Hepatic stellate cell (primary cell): Measurements from ENCODE around the gene LPA.

Experiments used
- DNase-seq: peaks from one replicate; pipeline ENCODE4 v3.0.0; 2011; ENCODE audit warnings: low spot score

LPA gene

DNA sequence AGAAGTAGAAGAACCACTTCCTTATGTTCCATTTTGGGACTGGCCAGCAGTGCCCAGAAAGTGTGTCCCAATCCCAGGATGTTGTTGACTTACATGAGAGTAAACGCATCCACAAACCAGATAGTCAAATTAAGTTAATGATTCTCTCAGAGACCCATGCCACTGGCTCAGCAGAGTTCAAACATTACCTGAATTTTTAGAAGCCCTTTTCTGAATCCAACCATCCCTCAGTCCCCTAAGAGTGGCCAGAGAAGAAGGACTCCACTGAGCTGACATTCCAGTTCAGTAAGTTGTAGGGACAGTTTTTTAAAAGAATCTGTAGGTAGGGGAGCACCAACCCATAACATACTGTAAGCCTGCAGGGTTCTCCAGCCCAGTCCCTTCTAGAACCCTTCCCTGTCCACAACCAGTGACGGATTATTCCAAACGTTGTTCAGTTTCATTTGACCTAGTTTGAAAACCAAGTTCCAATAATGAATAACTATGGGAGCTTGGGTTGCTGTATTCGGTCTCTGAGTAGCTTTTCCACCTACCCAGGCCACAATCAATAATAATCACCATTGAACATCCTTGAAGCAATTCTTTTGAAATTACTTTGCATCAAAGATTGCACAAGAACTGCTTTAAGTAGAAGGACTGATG lies 153.0 kb downstream of the LPA start:
- no peak for DNase-seq

DNA sequence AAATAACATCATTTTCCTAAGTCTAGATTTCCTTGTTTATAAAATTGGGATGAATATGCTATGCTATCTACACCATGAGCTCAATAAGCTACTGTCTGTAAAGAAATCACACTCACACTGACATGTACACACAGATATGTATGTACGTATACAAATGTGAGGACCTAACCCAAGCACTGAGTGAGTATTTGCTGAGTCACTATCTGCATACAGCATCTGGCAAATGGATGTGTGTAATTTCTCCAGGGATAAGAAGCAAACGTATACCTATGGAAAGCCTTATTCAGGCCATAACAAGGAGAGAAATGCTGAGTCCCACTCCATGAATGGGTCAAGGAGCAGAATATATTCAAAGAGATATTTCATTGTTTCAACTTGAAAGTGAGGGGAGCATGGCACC lies 153.9 kb downstream of the LPA start:
- DNase-seq, result no peak

DNA sequence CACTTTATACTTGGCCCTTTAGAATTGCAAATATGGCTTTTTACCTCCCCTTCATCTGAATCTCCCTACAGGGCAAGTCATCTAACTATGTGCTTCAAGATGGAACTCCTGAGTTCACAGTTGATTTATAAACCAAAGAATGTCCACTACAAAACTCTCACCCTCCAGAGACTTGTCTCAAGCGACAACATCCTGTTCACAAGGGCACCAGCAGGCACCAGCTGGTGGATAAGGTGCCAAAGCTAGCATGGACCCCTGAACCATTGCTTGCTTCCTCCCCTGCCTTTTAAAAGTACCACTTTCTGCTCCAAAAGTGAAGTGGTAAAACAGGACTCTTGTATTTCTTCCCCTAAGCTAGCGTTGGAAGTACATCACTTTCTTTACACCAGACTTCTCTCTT lies 154.5 kb downstream of the LPA start:
- DNase-seq, result no peak

DNA sequence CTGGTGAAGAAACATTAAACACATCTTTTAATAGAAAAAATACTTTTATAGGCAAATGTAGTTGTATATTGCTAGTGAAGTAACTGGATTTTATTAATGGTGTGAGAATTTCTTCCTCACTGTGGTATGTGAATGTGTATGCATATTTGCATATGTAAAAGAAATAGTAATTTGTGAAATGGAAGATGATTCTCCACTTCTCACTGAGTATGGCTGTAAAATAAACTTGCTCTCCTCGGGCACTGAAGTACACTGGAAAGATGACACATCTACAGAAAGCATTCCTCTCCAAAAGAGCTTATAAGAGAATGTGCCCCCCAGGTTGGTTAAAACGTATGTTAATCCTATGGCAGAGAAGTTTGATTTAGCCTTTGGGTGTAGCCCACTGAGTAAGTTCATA lies 155.5 kb downstream of the LPA start:
- DNase-seq, result no peak

DNA sequence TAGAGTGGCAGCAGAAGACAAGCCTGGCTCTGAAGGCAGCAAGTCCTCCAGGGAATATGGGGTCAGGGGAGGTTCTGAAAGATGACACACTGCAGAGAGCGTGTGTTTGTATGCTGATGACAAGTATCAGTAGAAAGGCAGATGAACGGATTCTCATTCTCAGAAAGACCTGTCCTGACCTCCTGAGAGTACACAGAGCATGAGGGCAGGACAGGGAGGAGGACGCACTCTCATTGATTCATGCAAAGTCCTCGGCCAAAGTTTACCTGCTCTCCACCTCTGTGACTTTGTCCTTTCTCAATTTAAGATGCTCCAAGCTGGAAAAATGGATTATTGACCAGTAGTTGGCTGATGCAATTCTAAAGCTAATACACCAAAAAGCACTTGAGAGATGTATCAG lies 156.7 kb downstream of the LPA start:
- DNase-seq, result no peak

DNA sequence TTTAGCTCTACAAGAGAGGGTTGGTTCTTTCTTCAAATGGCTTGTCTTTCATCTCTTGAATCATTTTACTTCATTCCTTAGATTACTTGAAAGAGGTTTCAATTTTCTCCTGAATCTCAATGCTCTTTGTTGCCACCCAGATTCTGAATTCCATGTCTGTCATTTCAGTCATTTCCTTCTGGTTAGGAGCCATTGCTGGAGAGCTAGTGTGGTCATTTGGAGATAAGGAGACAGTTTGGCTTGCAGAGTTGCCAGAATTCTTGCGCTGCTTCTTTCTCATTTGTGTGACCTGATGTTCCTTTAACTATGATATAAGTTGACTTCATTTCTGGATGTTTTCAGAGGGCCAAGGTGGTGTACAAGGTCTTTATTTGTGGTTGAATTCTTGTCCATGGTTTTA lies 158.1 kb downstream of the LPA start:
- no peak for DNase-seq

DNA sequence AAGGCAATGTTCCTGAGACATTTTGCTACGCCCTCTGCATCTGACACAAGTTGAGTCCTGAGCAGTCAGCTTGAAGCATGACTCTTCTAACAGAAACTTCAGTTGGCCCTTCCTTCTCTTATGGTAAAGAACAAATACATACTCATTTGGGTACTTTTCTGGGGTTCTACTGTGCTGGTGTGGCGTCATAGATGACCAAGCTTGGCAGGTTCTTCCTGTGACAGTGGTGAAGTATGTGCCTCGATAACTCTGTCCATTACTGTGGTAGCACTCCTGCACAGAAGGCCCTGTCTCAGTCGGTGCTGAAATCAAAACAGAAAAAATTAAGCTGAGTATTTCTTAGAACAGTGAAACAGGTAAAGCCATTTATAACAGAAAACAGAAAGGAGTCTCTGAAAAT lies 163.4 kb downstream of the LPA start:
- DNase-seq, result no peak

DNA sequence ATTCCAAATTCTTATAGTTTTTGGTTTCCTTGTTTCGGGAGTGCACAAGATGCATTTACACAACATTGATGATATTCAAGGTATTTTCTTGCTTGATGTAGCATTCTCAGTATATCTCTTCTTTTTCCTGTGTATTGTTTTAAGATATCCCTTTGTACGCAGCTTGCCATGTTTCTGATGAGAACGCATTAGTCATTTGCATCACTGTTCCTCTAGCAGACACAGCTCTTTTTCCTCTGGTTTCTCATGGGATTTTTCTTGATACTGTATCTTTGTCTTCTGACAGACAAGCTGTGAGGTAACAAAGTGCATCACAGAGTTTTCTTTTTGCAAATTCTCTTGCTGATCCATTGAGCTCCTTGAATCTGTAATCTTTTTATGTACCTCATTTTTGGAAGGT lies 169.5 kb downstream of the LPA start:
- no peak for DNase-seq

DNA sequence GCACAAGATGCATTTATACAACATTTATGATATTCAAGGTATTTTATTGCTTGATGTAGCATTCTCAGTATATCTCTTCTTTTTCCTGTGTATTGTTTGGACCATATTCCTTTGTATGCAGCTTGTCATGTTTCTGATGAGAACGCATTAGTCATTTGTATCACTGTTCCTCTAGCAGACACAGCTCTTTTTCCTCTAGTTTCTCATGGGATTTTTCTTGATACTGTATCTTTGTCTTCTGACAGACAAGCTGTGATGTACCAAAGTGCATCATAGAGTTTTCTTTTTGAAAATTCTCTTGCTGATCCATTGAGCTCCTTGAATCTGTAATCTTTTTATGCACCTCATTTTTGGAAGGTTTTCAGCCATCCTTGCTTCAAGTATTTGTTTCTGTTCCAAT lies 175.0 kb downstream of the LPA start:
- DNase-seq, result no peak

DNA sequence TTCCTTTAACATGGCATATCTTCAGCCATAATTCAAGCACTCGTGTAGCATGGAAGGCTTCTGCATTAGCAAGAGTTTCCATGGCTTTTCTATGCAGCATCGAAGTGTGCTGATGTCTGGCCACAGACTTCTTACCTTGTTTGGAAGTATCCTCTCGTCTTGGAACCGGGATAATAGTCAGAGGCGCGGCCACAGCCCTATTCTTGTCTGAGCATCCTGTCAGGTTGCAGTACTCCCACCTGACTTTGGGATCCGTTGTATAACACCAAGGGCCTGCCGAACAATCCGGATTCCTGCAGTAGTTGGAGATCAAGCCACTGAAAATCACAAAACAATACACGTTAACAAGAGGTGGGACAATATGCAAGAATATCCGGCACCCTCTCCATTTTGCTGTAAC lies 177.0 kb downstream of the LPA start:
- DNase-seq, result no peak
